PC-3 (cell line): ENCODE data around the gene UBP1. TPM values are rescaled to one million over a fixed set of nuclear protein-coding genes. Genes with fewer than 3 reads are reported as not detected.

ENCODE experiments used
- ATAC-seq: fragments of 200-7000 bp; cut with Tn5 transposase; 2 replicates; pipeline ENCODE4 v1.9.1; 2020; ENCODE audit warnings: mild to moderate bottlenecking, moderate library complexity
- BruUV-seq: library from RNA; stranded (reverse); fragments of 400-500 nt; replicated peaks from 2 replicates; lab custom pipeline; 2021; lab: Mats Ljungman, UMichigan
- CTCF ChIA-PET: fragments of 300-600 bp; sonication (Branson Sonifier 250); formaldehyde crosslinking; loops from one replicate; lab custom pipeline; 2022; ENCODE audit warnings: antibody characterized with exemption; lab: Charles Lee
- POLR2A ChIA-PET: fragments of 300-600 bp; sonication (Branson Sonifier 250); formaldehyde crosslinking; loops from one replicate; lab custom pipeline; 2022; ENCODE audit warnings: antibody characterized with exemption; ENCODE audit not compliant: unreplicated experiment; lab: Charles Lee
- DNase-seq: peaks from one replicate; pipeline ENCODE4 v3.0.0-alpha.2; 2015
- H2AFZ ChIP-seq: fragments of 300-600 bp; sonication (generic); 2 replicates; pipeline ENCODE4 v1.6.0; 2016; ENCODE audit warnings: antibody characterized with exemption, low read length
- H3F3A ChIP-seq: fragments of 300-600 bp; sonication (generic); one replicate; pipeline ENCODE4 v1.6.0; 2017; ENCODE audit warnings: antibody characterized with exemption, low read length, control low read depth, mild to moderate bottlenecking; ENCODE audit not compliant: unreplicated experiment
- H3K27ac ChIP-seq: fragments of 300-600 bp; sonication (generic); 2 replicates; pipeline ENCODE4 v1.5.1; 2016; ENCODE audit warnings: mild to moderate bottlenecking, low read length
- H3K27me3 ChIP-seq: fragments of 300-600 bp; sonication (generic); 2 replicates; pipeline ENCODE4 v1.6.1; 2016; ENCODE audit warnings: low read length, mixed read lengths
- H3K36me3 ChIP-seq: fragments of 300-600 bp; sonication (generic); 2 replicates; pipeline ENCODE4 v1.6.1; 2016; ENCODE audit warnings: low read depth, mixed run types, low read length, mixed read lengths
- H3K4me1 ChIP-seq: fragments of 300-600 bp; sonication (generic); 2 replicates; pipeline ENCODE4 v1.5.1; 2016; ENCODE audit warnings: low read length; ENCODE audit not compliant: insufficient read depth
- H3K4me2 ChIP-seq: fragments of 300-600 bp; sonication (generic); 2 replicates; pipeline ENCODE4 v1.6.0; 2016; ENCODE audit warnings: low read length
- H3K4me3 ChIP-seq: fragments of 300-600 bp; sonication (generic); 2 replicates; pipeline ENCODE4 v1.5.1; 2016; ENCODE audit warnings: mild to moderate bottlenecking, low read length, mixed read lengths
- H3K79me2 ChIP-seq: fragments of 300-600 bp; sonication (generic); 2 replicates; pipeline ENCODE4 v1.6.1; 2017; ENCODE audit warnings: low read length, mixed read lengths
- H3K9ac ChIP-seq: fragments of 300-600 bp; sonication (generic); 2 replicates; pipeline ENCODE4 v1.6.0; 2016; ENCODE audit warnings: mild to moderate bottlenecking, low read length
- H3K9me2 ChIP-seq: fragments of 300-600 bp; sonication (generic); replicated peaks from 2 replicates; pipeline ENCODE4 v1.6.1; 2016; ENCODE audit warnings: mixed run types, low read length, mixed read lengths
- H3K9me3 ChIP-seq: fragments of 300-600 bp; sonication (generic); 2 replicates; pipeline ENCODE4 v1.6.1; 2016; ENCODE audit warnings: low read length, mixed read lengths
- H4K20me1 ChIP-seq: fragments of 300-600 bp; sonication (generic); 2 replicates; pipeline ENCODE4 v1.6.1; 2016; ENCODE audit warnings: low read length, mixed read lengths
- CTCF ChIP-seq: fragments of 300-600 bp; sonication (generic); conservative IDR thresholded peaks from 2 replicates; pipeline ENCODE4 v1.5.1; 2017; ENCODE audit warnings: antibody characterized with exemption, low read depth, mild to moderate bottlenecking, low read length
- EZH2 ChIP-seq: fragments of 300-600 bp; sonication (generic); IDR thresholded peaks from one replicate; pipeline ENCODE4 v1.6.1; 2017; ENCODE audit warnings: antibody characterized with exemption, mild to moderate bottlenecking, low read length; ENCODE audit not compliant: unreplicated experiment
- EZH2phosphoT487 ChIP-seq: fragments of 300-600 bp; sonication (generic); IDR thresholded peaks from 2 replicates; pipeline ENCODE4 v1.6.1; 2018; ENCODE audit warnings: mild to moderate bottlenecking, antibody characterized with exemption, low read length, borderline replicate concordance
- intact Hi-C: fragments of 100-400 bp; cut with micrococcal nuclease; formaldehyde crosslinking; loops from 2 replicates; pipeline ENCODE4 v1.9.0; 2023
- total RNA-seq: library from RNA; depleted of rRNA; stranded (reverse); fragments of >200 nt; gene quantifications from 2 replicates; pipeline ENCODE4 v1.2.3, GENCODE V29; 2014

The UBP1 gene
- total RNA-seq, 1 experiment from 2014 or later, result 49.3 TPM

DNA sequence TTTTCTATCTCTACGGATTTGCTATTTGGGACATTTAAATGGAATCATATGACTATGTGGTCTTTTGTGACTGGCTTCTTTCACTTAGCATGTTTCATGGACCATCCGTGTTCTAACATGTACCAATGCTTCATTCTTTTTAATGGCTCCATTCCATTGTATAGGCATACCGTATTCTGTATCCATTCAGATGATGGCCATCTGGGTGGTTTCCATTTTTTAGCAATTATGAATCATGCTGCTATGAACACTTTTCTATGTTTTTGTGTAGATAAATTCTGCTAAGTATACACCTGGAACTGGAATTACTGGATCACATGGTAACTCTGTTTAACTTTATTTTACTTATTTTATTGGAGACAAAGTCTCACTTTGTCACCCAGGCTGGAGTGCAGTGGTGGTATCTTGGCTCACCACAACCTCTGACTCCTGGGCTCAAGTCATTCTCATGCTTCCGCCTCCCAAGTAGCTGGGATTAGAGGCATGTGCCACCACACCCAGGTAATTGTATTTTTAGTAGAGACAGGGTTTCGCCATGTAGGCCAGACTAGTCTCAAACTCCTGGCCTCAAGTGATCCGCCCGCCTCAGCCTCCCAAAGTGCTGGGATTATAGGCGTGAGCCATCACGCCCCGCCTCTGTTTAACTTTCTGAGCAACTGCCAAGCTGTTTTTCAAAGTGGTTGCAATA, 13.4 kb downstream of the UBP1 start:
- peaks cover 24% of the 10 kb centered on the region for H3K4me1 ChIP-seq
- H3K36me3 ChIP-seq, result peaks cover 14% of the 10 kb centered on the region; the same call in 1 of the 2 replicates
- H3K9ac ChIP-seq, result no peak overlapping the region
- H3K4me2 ChIP-seq, result peak overlapping the region; percentile 41
- peaks cover 44% of the 10 kb centered on the region; the same call in 1 of the 2 replicates for H4K20me1 ChIP-seq
- peak overlapping the region; percentile 46 for H3K27ac ChIP-seq
- ATAC-seq (peak; percentile 65), DNase-seq (peak; percentile 61)
- CTCF ChIA-PET, result no interaction called here
- no peaks in the 10 kb centered on the region for H3K9me2 ChIP-seq
- POLR2A ChIA-PET, result no interaction called here
- intact Hi-C loops, result no loop called here
- H3F3A ChIP-seq, result no peaks in the 10 kb centered on the region
- H3K4me3 ChIP-seq, result no peak overlapping the region
- no peaks in the 10 kb centered on the region for H3K27me3 ChIP-seq
- peaks cover 93% of the 10 kb centered on the region for H3K79me2 ChIP-seq
- no peak overlapping the region for H2AFZ ChIP-seq
- no TSS peak for BruUV-seq
- TF ChIP-seq EZH2phosphoT487 (no peak), CTCF (no peak), EZH2 (no peak)
- no peaks in the 10 kb centered on the region for H3K9me3 ChIP-seq

DNA sequence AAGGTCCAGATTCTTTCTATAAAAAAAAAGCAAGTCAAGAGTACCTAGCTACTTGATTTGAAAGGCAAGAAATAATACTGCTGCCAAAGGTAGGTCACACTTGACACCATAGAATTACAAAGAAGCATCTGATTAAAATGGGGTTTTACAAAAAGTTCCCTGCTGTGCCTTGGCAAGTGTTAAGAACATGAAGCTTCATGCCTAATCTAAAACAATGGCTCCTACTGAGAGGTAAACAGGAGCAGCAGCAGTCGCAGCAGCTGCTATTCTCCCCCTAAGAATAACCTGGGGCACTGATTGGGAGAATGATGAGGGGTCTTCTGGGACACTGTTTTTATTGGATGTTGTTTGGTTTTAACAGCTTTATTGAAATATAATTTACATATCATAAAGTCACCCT, 14.1 kb downstream of the UBP1 start:
- peaks cover 44% of the 10 kb centered on the region; the same call in 1 of the 2 replicates for H4K20me1 ChIP-seq
- H3K4me3 ChIP-seq, result no peak overlapping the region
- ATAC-seq, result no peak
- intact Hi-C loops, result no loop called here
- ChIA-PET CTCF (no interaction called here), POLR2A (no interaction called here)
- H3K27me3 ChIP-seq, result no peaks in the 10 kb centered on the region
- H3K4me2 ChIP-seq, result no peak overlapping the region
- H3K9ac ChIP-seq, result no peak overlapping the region
- no peak for DNase-seq
- H3F3A ChIP-seq, result no peaks in the 10 kb centered on the region
- TF ChIP-seq EZH2phosphoT487 (no peak), CTCF (no peak), EZH2 (no peak)
- H3K27ac ChIP-seq, result 0 out of 2 replicates have a peak overlapping the region, but pooled peaks have one; percentile 46
- BruUV-seq, result no TSS peak
- H3K9me2 ChIP-seq, result no peaks in the 10 kb centered on the region
- no peaks in the 10 kb centered on the region for H3K9me3 ChIP-seq
- no peak overlapping the region for H2AFZ ChIP-seq
- H3K79me2 ChIP-seq, result peaks cover 86% of the 10 kb centered on the region
- peaks cover 17% of the 10 kb centered on the region; the same call in 1 of the 2 replicates for H3K36me3 ChIP-seq
- H3K4me1 ChIP-seq, result peaks cover 24% of the 10 kb centered on the region

GRCh38 chr3:33425453-33425852, 14.8 kb downstream of the UBP1 start:
- ChIA-PET CTCF (no interaction called here), POLR2A (no interaction called here)
- H3K27me3 ChIP-seq, result no peaks in the 10 kb centered on the region
- TF ChIP-seq EZH2 (no peak), EZH2phosphoT487 (no peak), CTCF (no peak)
- peaks cover 24% of the 10 kb centered on the region for H3K4me1 ChIP-seq
- H2AFZ ChIP-seq, result no peak overlapping the region
- H3K27ac ChIP-seq, result no peak overlapping the region
- no peak for ATAC-seq
- H3K9me2 ChIP-seq, result no peaks in the 10 kb centered on the region
- peaks cover 19% of the 10 kb centered on the region; the same call in 1 of the 2 replicates for H3K36me3 ChIP-seq
- no peak overlapping the region for H3K9ac ChIP-seq
- peaks cover 41% of the 10 kb centered on the region; the same call in 1 of the 2 replicates for H4K20me1 ChIP-seq
- H3K4me2 ChIP-seq, result no peak overlapping the region
- peaks cover 85% of the 10 kb centered on the region for H3K79me2 ChIP-seq
- H3F3A ChIP-seq, result no peaks in the 10 kb centered on the region
- no peak for DNase-seq
- no TSS peak for BruUV-seq
- H3K4me3 ChIP-seq, result no peak overlapping the region
- H3K9me3 ChIP-seq, result no peaks in the 10 kb centered on the region
- intact Hi-C loops, result no loop called here
